ENCODE data around the gene CHCHD3. TPM values are rescaled to one million over a fixed set of nuclear protein-coding genes. Genes with fewer than 3 reads are reported as not detected.

CHCHD3 gene
- total RNA-seq, 1 donor from 2014 or later: 107 TPM

DNA sequence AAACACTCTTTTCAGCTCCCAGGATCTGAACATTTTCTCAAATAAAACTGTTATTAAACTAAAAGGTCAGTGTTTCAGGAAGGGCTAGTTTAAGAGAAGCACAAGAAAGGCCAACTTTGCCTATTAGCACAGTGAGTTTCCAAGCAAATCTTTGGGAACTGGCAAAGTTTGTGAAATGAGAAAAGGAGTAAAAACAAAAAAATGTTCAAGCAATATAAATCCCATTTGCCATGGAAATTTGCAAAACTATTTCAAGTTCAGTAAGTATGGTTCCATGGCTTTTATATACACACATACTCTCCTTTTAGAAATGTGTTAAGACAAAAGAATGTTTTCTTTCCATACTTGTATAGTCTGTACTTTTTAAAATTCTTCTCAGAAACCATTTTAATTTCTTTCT, 51.5 kb downstream of the CHCHD3 start:
- TF ChIP-seq CTCF (conservative IDR thresholded peaks at IDR 0.05): no peak
- Mint-ChIP-seq H3K36me3 (ENCODE audit: low read depth) (peaks cover 11% of the 10 kb centered on the region), H3K27me3 (ENCODE audit: low read depth) (no peaks in the 10 kb centered on the region), H3K9me3 (peaks cover 3% of the 10 kb centered on the region), H3K4me3 (no peak overlapping the region), H3K27ac (ENCODE audit: unreplicated experiment) (no peak overlapping the region), H3K4me1 (no peaks in the 10 kb centered on the region)
- no peak for DNase-seq (ENCODE audit: low read depth, low spot score)

DNA sequence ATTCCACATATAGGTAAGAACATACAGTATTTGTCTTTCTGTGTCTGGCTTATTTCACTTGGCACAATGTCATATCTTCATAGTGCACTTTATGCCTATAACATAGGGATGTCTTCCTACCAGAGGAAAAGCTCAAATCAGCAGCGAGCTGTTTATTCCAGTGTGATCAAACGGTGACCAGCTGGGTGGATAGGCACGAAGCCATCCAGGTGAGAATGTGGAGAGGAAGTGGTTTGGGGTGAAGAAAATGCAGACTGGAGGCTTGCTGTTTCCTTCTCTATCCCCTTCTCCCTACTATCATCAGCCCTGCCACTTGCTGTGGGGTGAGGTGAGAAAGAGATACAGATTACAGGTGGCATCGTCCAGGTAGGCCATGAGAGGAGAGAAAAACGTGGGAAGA, 52.4 kb downstream of the CHCHD3 start:
- Mint-ChIP-seq H3K4me3 (no peak overlapping the region), H3K4me1 (no peaks in the 10 kb centered on the region), H3K36me3 (ENCODE audit: low read depth) (peaks cover 11% of the 10 kb centered on the region), H3K27me3 (ENCODE audit: low read depth) (no peaks in the 10 kb centered on the region), H3K9me3 (peaks cover 3% of the 10 kb centered on the region), H3K27ac (ENCODE audit: unreplicated experiment) (no peak overlapping the region)
- DNase-seq (ENCODE audit: low read depth, low spot score): no peak
- TF ChIP-seq CTCF (conservative IDR thresholded peaks at IDR 0.05): no peak

DNA sequence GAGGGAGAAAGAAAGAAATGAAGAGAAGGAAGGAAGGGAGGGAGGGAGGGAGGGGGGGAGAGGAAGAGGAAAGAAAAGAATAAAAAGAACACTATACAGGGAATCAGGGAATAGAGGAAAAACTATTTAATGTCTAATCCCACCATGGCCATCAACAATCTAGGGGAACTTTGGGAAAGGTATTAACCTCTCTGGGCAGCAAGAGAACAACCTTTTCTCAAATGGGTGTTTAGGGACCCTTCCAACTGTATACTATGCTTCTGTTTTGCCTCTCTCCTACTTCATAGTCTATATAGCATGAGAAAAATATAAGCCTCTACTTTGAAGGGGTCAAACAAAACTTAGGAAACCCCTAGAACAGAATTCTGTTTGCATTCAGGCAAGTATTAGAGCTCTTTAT, 54.5 kb downstream of the CHCHD3 start:
- no peak for TF ChIP-seq CTCF (conservative IDR thresholded peaks at IDR 0.05)

GRCh38 chr7:133026210-133026859, 55.6 kb downstream of the CHCHD3 start:
- DNase-seq (ENCODE audit: low read depth, low spot score): no peak
- Mint-ChIP-seq H3K27ac (ENCODE audit: unreplicated experiment) (no peak overlapping the region), H3K27me3 (ENCODE audit: low read depth) (no peaks in the 10 kb centered on the region), H3K4me3 (no peak overlapping the region), H3K36me3 (ENCODE audit: low read depth) (peaks cover 11% of the 10 kb centered on the region), H3K4me1 (no peaks in the 10 kb centered on the region), H3K9me3 (peaks cover 3% of the 10 kb centered on the region)
- TF ChIP-seq CTCF (conservative IDR thresholded peaks at IDR 0.05): no peak

More for the DNA sequence above, 54.5 kb downstream of the CHCHD3 start:
- Mint-ChIP-seq H3K4me1 (no peaks in the 10 kb centered on the region), H3K27ac (ENCODE audit: unreplicated experiment) (no peak overlapping the region), H3K27me3 (ENCODE audit: low read depth) (no peaks in the 10 kb centered on the region), H3K4me3 (no peak overlapping the region), H3K9me3 (peaks cover 3% of the 10 kb centered on the region), H3K36me3 (ENCODE audit: low read depth) (peaks cover 11% of the 10 kb centered on the region)
- no peak for DNase-seq (ENCODE audit: low read depth, low spot score)

GRCh38 chr7:133025056-133025455, 56.8 kb downstream of the CHCHD3 start:
- no peaks in the 10 kb centered on the region for H3K4me1 Mint-ChIP-seq
- no peak for TF ChIP-seq CTCF (conservative IDR thresholded peaks at IDR 0.05)
- H3K27ac Mint-ChIP-seq (ENCODE audit: unreplicated experiment): no peak overlapping the region
- H3K9me3 Mint-ChIP-seq: peaks cover 3% of the 10 kb centered on the region
- H3K4me3 Mint-ChIP-seq: no peak overlapping the region
- H3K36me3 Mint-ChIP-seq (ENCODE audit: low read depth): peaks cover 11% of the 10 kb centered on the region
- H3K27me3 Mint-ChIP-seq (ENCODE audit: low read depth): no peaks in the 10 kb centered on the region
- DNase-seq (ENCODE audit: low read depth, low spot score): no peak

Measured in neural crest cell (in vitro differentiated cells).